ENCODE results near the gene AZIN2.

AZIN2 gene

DNA sequence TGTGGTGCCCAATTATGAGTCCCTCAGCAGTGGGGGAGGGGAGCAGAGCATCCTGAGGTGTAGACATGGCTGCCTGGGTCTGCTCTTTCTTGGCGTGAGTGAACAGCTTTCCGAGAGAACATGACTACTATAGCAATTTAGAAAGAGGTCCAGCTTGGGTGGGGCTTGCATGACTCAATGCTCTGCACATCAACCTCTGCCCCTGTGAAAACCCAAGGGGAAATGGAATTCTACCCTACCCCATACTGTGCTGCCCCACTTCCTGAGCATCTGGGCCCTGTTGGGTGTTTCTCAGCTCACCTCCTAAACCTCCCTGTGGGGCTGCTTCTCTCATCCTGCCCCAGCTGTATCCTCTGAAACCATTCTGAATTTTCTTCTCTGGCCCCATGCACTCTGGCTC is 8.2 kb upstream of the AZIN2 start:
- DNase-seq (ENCODE audit: low read depth in 2 of 2), result peak in 1 of 2 donors; percentile 90
- no peak overlapping the region for H3K4me3 ChIP-seq (replicated peaks in 1 of 2; ENCODE audit: low read depth in 2 of 2, low read length in 2 of 2)
- no peak for TF ChIP-seq CTCF (IDR thresholded peaks at IDR 0.05; ENCODE audit: low read depth, low read length)

DNA sequence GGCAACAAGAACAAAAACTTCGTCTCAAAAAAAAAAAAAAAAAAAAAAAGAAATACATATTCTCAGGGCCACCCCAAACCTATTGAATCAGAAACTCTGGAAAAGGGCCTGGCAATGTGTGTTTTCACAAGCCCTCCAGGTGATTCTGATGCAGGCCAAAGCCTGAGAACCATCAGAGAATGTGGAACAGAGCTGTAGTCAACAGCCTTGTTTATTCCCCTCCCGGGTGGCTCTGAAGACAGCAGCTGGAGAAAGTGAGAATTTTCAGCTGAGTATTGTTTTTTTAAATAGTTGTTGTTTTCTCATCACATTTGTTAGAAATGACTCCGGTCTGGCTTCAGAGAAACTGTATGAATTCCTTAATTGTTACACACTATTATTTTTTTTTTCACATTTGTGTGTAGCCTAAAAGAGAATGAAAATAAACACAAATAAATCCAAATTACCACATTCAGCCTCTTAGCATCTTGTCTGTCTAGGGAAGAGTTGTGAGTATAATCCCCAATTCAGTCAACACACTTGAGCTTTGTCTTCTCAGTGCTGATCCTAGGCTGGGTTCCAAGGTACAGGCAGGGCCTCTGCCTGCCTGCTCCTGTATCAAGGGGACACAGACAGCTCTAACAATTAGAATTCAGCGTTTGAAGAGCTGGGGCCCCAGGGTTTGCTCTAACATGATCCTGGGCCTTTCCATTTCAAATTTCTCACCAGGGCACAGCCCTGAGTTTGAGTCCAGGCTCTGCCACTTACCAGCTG is 6.6 kb upstream of the AZIN2 start:
- TF ChIP-seq CTCF (IDR thresholded peaks at IDR 0.05; ENCODE audit: low read depth, low read length), result no peak
- DNase-seq (ENCODE audit: low read depth in 2 of 2), result no peak
- no peak overlapping the region for H3K4me3 ChIP-seq (replicated peaks in 1 of 2; ENCODE audit: low read depth in 2 of 2, low read length in 2 of 2)

GRCh38 chr1:33078030-33078591 is 2.8 kb upstream of the AZIN2 start:
- no peak for DNase-seq (ENCODE audit: low read depth in 2 of 2)
- TF ChIP-seq CTCF (IDR thresholded peaks at IDR 0.05; ENCODE audit: low read depth, low read length), result no peak

GRCh38 chr1:33080373-33080772 is 580 bp upstream of the AZIN2 start:
- no peak for DNase-seq (ENCODE audit: low read depth in 2 of 2)
- H3K4me3 ChIP-seq (replicated peaks in 1 of 2; ENCODE audit: low read depth in 2 of 2, low read length in 2 of 2), result peak overlapping the region; percentile 73 to 90
- no peak for TF ChIP-seq CTCF (IDR thresholded peaks at IDR 0.05; ENCODE audit: low read depth, low read length)

More at GRCh38 chr1:33078030-33078591, 2.8 kb upstream of the AZIN2 start:
- no peak overlapping the region for H3K4me3 ChIP-seq (replicated peaks in 1 of 2; ENCODE audit: low read depth in 2 of 2, low read length in 2 of 2)

GRCh38 chr1:33081554-33082305 is 777 bp downstream of the AZIN2 start:
- no peak for TF ChIP-seq CTCF (IDR thresholded peaks at IDR 0.05; ENCODE audit: low read depth, low read length)
- DNase-seq (ENCODE audit: low read depth in 2 of 2), result no peak
- peak overlapping the region; percentile 73 to 90 for H3K4me3 ChIP-seq (replicated peaks in 1 of 2; ENCODE audit: low read depth in 2 of 2, low read length in 2 of 2)

GRCh38 chr1:33082575-33083108 is 1.7 kb downstream of the AZIN2 start:
- no peak for DNase-seq (ENCODE audit: low read depth in 2 of 2)
- H3K4me3 ChIP-seq (replicated peaks in 1 of 2; ENCODE audit: low read depth in 2 of 2, low read length in 2 of 2), result peak overlapping the region in 1 of 2 donors; percentile 73
- no peak for TF ChIP-seq CTCF (IDR thresholded peaks at IDR 0.05; ENCODE audit: low read depth, low read length)

All from cardiac fibroblast (primary cell).